ENCODE data around the gene STX1B. TPM values are rescaled to one million over a fixed set of nuclear protein-coding genes. Genes with fewer than 3 reads are reported as not detected.

Gene STX1B
- total and polyA plus RNA-seq, 4 donors = 0.09 to 1.2 (median 0.51) TPM

GRCh38 chr16:31022544-31023251, 12.3 kb upstream of the STX1B start:
- Histone ChIP-seq H3K4me1 (ENCODE audit: control insufficient read depth in 4 of 4, insufficient read depth in 4 of 4, low read length in 3 of 4) (no peaks in the 10 kb centered on the region), H3K9ac (ENCODE audit: low read depth in 1 of 2, low read length in 2 of 2) (no peak overlapping the region), H3K4me3 (ENCODE audit: low read depth in 1 of 3, low read length in 3 of 3) (no peak overlapping the region), H3K27me3 (ENCODE audit: control insufficient read depth in 4 of 4, insufficient read depth in 4 of 4, low read length in 3 of 4) (no peaks in the 10 kb centered on the region), H3K36me3 (ENCODE audit: control insufficient read depth in 4 of 4, insufficient read depth in 3 of 4, low read depth in 1 of 4, low read length in 3 of 4) (no peaks in the 10 kb centered on the region), H3K9me3 (ENCODE audit: control insufficient read depth in 4 of 4, low read length in 3 of 4) (no peaks in the 10 kb centered on the region), H3K27ac (ENCODE audit: low read depth in 1 of 2, low read length in 2 of 2) (no peak overlapping the region)
- TF ChIP-seq, protein P1, sequence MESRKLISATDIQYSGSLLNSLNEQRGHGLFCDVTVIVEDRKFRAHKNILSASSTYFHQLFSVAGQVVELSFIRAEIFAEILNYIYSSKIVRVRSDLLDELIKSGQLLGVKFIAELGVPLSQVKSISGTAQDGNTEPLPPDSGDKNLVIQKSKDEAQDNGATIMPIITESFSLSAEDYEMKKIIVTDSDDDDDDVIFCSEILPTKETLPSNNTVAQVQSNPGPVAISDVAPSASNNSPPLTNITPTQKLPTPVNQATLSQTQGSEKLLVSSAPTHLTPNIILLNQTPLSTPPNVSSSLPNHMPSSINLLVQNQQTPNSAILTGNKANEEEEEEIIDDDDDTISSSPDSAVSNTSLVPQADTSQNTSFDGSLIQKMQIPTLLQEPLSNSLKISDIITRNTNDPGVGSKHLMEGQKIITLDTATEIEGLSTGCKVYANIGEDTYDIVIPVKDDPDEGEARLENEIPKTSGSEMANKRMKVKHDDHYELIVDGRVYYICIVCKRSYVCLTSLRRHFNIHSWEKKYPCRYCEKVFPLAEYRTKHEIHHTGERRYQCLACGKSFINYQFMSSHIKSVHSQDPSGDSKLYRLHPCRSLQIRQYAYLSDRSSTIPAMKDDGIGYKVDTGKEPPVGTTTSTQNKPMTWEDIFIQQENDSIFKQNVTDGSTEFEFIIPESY (IDR thresholded peaks at IDR 0.05) = no peak
- no peak for TF ChIP-seq HNF4A (conservative IDR thresholded peaks at IDR 0.05)
- no peak for TF ChIP-seq YY1 (IDR thresholded peaks at IDR 0.05)
- TF ChIP-seq EGR1 (IDR thresholded peaks at IDR 0.05; ENCODE audit: low read depth in 2 of 2) = no peak
- no peak for TF ChIP-seq NR2F2 (IDR thresholded peaks at IDR 0.05)
- TF ChIP-seq, protein P2, sequence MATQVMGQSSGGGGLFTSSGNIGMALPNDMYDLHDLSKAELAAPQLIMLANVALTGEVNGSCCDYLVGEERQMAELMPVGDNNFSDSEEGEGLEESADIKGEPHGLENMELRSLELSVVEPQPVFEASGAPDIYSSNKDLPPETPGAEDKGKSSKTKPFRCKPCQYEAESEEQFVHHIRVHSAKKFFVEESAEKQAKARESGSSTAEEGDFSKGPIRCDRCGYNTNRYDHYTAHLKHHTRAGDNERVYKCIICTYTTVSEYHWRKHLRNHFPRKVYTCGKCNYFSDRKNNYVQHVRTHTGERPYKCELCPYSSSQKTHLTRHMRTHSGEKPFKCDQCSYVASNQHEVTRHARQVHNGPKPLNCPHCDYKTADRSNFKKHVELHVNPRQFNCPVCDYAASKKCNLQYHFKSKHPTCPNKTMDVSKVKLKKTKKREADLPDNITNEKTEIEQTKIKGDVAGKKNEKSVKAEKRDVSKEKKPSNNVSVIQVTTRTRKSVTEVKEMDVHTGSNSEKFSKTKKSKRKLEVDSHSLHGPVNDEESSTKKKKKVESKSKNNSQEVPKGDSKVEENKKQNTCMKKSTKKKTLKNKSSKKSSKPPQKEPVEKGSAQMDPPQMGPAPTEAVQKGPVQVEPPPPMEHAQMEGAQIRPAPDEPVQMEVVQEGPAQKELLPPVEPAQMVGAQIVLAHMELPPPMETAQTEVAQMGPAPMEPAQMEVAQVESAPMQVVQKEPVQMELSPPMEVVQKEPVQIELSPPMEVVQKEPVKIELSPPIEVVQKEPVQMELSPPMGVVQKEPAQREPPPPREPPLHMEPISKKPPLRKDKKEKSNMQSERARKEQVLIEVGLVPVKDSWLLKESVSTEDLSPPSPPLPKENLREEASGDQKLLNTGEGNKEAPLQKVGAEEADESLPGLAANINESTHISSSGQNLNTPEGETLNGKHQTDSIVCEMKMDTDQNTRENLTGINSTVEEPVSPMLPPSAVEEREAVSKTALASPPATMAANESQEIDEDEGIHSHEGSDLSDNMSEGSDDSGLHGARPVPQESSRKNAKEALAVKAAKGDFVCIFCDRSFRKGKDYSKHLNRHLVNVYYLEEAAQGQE (IDR thresholded peaks at IDR 0.05) = no peak
- no peak for TF ChIP-seq SP1 (IDR thresholded peaks at IDR 0.05)
- TF ChIP-seq, protein P3, sequence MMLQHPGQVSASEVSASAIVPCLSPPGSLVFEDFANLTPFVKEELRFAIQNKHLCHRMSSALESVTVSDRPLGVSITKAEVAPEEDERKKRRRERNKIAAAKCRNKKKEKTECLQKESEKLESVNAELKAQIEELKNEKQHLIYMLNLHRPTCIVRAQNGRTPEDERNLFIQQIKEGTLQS (IDR thresholded peaks at IDR 0.05) = no peak
- TF ChIP-seq JUND (IDR thresholded peaks at IDR 0.05) = no peak
- no peak for TF ChIP-seq FOXA2 (IDR thresholded peaks at IDR 0.05)
- no peak for TF ChIP-seq FOXA1 (IDR thresholded peaks at IDR 0.05)
- no peak for TF ChIP-seq MAX (IDR thresholded peaks at IDR 0.05)
- TF ChIP-seq TAF1 (conservative IDR thresholded peaks at IDR 0.05) = no peak
- TF ChIP-seq RXRA (IDR thresholded peaks at IDR 0.05) = no peak
- TF ChIP-seq, protein P4, sequence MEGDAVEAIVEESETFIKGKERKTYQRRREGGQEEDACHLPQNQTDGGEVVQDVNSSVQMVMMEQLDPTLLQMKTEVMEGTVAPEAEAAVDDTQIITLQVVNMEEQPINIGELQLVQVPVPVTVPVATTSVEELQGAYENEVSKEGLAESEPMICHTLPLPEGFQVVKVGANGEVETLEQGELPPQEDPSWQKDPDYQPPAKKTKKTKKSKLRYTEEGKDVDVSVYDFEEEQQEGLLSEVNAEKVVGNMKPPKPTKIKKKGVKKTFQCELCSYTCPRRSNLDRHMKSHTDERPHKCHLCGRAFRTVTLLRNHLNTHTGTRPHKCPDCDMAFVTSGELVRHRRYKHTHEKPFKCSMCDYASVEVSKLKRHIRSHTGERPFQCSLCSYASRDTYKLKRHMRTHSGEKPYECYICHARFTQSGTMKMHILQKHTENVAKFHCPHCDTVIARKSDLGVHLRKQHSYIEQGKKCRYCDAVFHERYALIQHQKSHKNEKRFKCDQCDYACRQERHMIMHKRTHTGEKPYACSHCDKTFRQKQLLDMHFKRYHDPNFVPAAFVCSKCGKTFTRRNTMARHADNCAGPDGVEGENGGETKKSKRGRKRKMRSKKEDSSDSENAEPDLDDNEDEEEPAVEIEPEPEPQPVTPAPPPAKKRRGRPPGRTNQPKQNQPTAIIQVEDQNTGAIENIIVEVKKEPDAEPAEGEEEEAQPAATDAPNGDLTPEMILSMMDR (IDR thresholded peaks at IDR 0.05; ENCODE audit: low read depth, low read length, missing input control) = no peak
- no peak for TF ChIP-seq HNF4G (IDR thresholded peaks at IDR 0.05)
- TF ChIP-seq GABPA (IDR thresholded peaks at IDR 0.05 in 1 of 2, conservative IDR thresholded peaks at IDR 0.05 in 1 of 2) = no peak
- no peak for TF ChIP-seq RAD21 (IDR thresholded peaks at IDR 0.05)
- 83% methylated on average over 12 of the region's 12 CpGs for WGBS
- no peak for DNase-seq (ENCODE audit: low spot score)
